Neural crest cell (in vitro differentiated cells): ENCODE results near the gene INSM1. TPM values are rescaled to one million over a fixed set of nuclear protein-coding genes. Genes with fewer than 3 reads are reported as not detected.

Experiments used
- DNase-seq: peaks from one replicate; pipeline ENCODE4 v3.0.0; 2021; ENCODE audit warnings: low read depth, mixed read lengths, low spot score
- H3K27ac Mint-ChIP-seq: one replicate; pipeline ENCODE4 v1.8.0; 2021; ENCODE audit warnings: mild to moderate bottlenecking, mixed read lengths; ENCODE audit not compliant: unreplicated experiment
- H3K27me3 Mint-ChIP-seq: 2 replicates; pipeline ENCODE4 v1.8.0; 2021; ENCODE audit warnings: low read depth, mild to moderate bottlenecking, mixed read lengths
- H3K36me3 Mint-ChIP-seq: 2 replicates; pipeline ENCODE4 v1.8.0; 2021; ENCODE audit warnings: low read depth, mild to moderate bottlenecking, mixed read lengths
- H3K4me1 Mint-ChIP-seq: 2 replicates; pipeline ENCODE4 v1.8.0; 2021; ENCODE audit warnings: mixed read lengths
- H3K4me3 Mint-ChIP-seq: one replicate; pipeline ENCODE4 v1.8.0; 2021; ENCODE audit warnings: mild to moderate bottlenecking, mixed read lengths
- H3K9me3 Mint-ChIP-seq: 2 replicates; pipeline ENCODE4 v1.8.0; 2021; ENCODE audit warnings: mixed read lengths
- CTCF ChIP-seq: fragments of 200-600 bp; sonication (generic); conservative IDR thresholded peaks from 2 replicates; pipeline ENCODE4 v1.5.0; 2021; ENCODE audit warnings: antibody characterized with exemption, mild to moderate bottlenecking
- total RNA-seq: library from RNA; stranded (reverse); gene quantifications from 2 replicates; pipeline ENCODE4 v1.2.1, GENCODE V29; 2021

INSM1 gene
- total RNA-seq, 1 donor from 2014 or later, result 22.6 TPM

DNA sequence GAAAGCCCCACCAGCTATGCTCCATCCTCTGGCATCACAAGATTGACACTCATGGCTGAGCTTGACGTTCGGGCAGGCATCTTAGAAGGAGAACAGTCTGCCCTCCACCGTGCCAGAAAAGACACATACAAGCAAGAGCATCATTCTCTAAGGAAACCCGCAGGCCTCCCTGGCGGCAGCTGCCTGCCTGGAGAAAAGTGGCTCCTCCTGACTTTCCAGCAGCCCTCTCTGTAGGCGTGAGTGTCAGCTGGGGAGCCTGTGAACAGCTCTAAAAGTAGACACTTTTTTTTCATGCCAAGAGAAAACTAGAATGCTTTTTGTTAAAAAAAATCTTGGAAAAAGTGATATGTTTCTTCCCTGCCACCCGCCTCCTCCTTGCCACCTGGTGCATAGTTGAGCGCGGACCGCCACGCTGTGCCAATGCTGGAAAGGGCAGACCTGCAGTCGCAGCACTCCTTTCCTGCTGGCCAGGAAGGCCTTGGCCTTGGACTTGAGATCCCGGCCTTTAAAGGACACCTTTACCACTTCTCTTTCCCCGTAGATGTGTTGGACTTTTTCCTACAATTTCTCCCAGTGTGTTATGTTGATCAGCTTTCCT, 29.7 kb upstream of the INSM1 start:
- DNase-seq, result no peak
- H3K4me3 Mint-ChIP-seq, result no peak overlapping the region
- H3K4me1 Mint-ChIP-seq, result no peaks in the 10 kb centered on the region
- TF ChIP-seq CTCF, result no peak
- H3K9me3 Mint-ChIP-seq, result peaks cover 3% of the 10 kb centered on the region
- peaks cover 3% of the 10 kb centered on the region for H3K27me3 Mint-ChIP-seq
- no peaks in the 10 kb centered on the region for H3K36me3 Mint-ChIP-seq
- H3K27ac Mint-ChIP-seq, result no peak overlapping the region

- H3K27ac Mint-ChIP-seq, result no peak overlapping the region
- peaks cover 3% of the 10 kb centered on the region for H3K27me3 Mint-ChIP-seq
- TF ChIP-seq CTCF, result no peak
- H3K4me1 Mint-ChIP-seq, result no peaks in the 10 kb centered on the region
- no peak overlapping the region for H3K4me3 Mint-ChIP-seq
- H3K9me3 Mint-ChIP-seq, result peaks cover 3% of the 10 kb centered on the region
- no peak for DNase-seq
- no peaks in the 10 kb centered on the region for H3K36me3 Mint-ChIP-seq
Measured at GRCh38 chr20:20340443-20340842, 27.5 kb upstream of the INSM1 start.

GRCh38 chr20:20341371-20341770, 26.5 kb upstream of the INSM1 start:
- TF ChIP-seq CTCF, result no peak
- Mint-ChIP-seq H3K4me3 (no peak overlapping the region), H3K36me3 (no peaks in the 10 kb centered on the region), H3K27ac (no peak overlapping the region), H3K9me3 (peaks cover 3% of the 10 kb centered on the region), H3K4me1 (no peaks in the 10 kb centered on the region), H3K27me3 (peaks cover 3% of the 10 kb centered on the region)
- no peak for DNase-seq

GRCh38 chr20:20342066-20342465, 25.8 kb upstream of the INSM1 start:
- H3K9me3 Mint-ChIP-seq, result no peaks in the 10 kb centered on the region
- TF ChIP-seq CTCF, result no peak
- no peaks in the 10 kb centered on the region for H3K36me3 Mint-ChIP-seq
- H3K27ac Mint-ChIP-seq, result no peak overlapping the region
- DNase-seq, result no peak
- no peak overlapping the region for H3K4me3 Mint-ChIP-seq
- H3K4me1 Mint-ChIP-seq, result no peaks in the 10 kb centered on the region
- H3K27me3 Mint-ChIP-seq, result peaks cover 3% of the 10 kb centered on the region

DNA sequence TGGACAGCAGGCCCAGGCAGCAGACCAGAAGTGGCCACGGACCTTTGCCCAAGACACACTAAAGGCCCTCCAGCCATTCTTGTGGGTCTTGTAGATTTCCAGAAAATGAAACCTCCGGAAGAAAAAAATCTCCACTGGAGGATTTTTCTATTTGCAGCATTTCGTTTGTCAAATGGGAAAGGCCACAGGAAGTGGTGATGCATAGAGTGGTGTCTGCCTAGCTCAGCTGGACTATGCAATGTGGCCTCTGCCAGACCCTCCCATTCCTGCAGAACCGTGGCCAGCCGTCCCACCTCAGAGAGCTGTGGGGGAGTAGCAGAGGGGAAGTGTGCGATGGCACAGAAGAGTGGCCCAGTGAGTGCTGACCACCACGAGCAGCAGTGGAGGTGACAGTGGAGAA, 24.0 kb upstream of the INSM1 start:
- Mint-ChIP-seq H3K4me1 (no peaks in the 10 kb centered on the region), H3K27me3 (peaks cover 8% of the 10 kb centered on the region), H3K36me3 (peaks cover 3% of the 10 kb centered on the region), H3K4me3 (no peak overlapping the region), H3K27ac (no peak overlapping the region), H3K9me3 (no peaks in the 10 kb centered on the region)
- DNase-seq, result no peak
- no peak for TF ChIP-seq CTCF
